Measurements from ENCODE around the gene NDUFS6.
"Not testable (repeated sequence)": the region's sequence is repeated elsewhere in the genome, so short reads cannot be mapped to it uniquely, and the experiment has no call there.

Gene NDUFS6

DNA sequence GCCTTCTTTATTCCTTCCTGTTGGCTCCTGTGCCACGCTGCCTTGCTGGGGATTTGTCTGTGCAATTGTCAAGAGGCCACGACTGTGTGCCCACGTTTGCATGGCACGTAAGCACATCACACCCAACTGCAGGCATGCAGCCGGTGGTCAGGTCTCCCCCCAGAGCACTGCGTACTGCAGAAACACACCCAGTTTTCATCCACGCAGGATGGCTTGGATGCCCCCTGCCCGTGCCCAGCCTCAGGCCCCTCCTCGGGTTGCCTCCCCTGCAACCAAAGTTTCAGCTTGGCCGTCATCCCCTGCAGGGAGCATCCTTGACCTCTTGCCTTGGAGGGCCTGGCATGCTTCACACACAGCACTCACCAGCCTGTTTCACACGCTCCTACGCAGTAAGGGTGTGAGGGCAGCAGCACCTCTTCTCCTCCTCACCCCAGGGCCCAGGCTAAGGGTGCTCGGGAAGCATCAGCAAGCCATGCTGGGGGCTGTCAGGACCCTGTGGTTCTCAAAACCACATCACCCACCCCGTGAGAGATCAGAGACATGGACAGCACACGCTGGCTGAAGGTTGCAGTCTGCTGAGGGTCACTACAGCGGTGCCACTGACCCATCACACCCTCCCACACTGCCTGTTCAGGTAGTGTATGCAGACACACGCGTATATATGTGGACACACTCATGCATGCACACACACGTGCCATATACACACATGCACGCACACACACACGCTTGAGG, 4.7 kb upstream of the NDUFS6 start:
- FAIRE-seq (no peak), DNase-seq (ENCODE audit: insufficient read length, low spot score) (no peak)

DNA sequence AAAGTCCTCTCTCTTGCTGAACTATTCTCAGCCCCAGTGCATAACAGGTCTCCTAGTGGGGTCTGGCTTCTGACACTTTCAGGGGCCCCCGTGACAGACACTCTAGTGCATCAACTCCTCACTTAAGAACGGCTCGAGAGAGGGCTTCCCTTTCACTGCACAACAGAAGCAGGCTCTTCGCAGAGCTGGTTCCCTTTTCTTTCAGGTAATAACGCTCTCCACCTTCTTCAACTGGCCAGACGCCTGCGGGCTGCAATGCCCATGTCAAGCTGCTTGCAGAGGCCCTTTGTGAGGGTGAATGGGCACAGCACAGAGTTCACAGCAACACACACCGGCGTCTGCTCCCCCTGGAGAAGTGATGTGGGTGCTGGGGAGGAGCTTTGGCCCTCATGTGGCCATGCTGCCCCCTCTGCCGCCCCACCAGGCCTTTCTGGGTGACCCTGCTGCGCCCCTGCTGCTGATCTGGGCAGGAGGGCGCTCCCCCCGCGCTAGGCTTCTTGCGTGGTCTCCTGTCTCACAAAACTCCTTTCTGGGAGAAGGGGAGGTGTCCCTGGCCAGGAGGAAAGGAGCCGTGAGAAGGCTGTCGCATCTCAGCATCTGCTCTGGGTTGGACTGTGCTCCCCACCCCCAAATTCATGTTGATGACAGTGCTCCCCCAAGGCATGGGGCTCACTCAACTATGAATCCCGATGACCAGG, 4.0 kb upstream of the NDUFS6 start:
- no peak for FAIRE-seq
- no peak for DNase-seq (ENCODE audit: insufficient read length, low spot score)

DNA sequence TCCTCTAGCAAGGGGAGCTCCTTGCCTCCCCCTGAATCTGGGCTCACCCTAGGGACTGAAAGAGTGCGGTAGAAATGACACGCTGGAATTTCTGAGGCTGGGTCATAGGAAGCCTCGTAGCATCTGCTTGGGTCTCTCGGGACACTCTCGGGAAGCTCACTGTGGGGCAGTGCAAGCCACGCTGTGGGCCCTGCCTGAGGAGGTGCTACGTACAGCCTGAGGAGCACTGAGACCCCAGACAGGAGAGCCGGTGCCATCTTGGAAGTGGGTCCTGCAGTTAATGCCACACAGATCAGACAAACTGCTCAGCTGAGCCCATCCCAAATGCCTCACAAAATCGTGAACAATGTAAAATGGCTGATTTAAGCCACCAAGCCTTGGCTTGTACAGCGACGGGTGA, 3.4 kb upstream of the NDUFS6 start:
- DNase-seq (ENCODE audit: insufficient read length, low spot score) (no peak), FAIRE-seq (no peak)

DNA sequence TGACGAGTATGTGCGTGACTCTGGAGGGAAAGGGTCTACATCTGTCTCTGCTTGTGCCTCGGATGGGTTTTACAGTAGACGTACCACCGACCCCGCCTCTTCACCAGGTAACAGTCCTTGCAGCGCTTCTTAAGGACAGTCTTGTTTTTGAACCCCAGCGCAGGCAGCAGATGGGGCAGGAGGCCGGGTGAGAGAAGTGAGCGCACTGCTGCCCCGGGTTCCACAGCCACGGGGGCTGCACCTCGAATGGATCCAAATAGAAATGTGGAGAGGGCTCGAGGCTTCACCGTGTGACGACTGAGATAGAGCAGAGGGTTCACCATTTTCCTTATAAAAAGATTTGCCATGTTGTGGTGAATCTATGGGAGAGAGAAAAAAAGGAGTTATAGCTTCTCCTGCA, 2.6 kb upstream of the NDUFS6 start:
- not testable (repeated sequence) for DNase-seq (ENCODE audit: insufficient read length, low spot score); FAIRE-seq

DNA sequence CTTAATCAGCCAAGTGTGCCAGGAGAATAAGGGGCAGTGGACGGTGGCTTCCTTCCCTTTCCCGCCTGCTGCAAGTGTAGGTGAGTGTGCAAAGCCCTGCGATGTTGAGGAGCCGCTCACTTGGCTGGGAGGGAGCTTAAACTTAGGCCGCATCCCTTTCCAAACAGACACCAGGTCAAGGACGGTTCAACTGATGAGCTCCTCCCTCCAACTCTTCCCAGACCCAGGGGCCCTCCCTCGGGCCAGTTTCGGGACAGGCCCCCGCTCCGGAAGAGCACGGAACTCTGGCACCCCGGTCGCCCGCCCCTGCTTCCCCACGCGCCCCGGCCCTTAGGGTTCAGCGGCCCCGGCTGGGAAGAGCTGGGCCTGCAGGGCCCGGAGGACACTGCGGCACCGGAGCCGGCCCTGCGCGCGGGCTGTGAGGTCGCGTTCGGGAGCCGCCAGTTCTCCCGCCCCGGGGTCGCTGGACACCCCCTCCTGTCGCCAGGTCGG, 2.1 kb upstream of the NDUFS6 start:
- DNase-seq (ENCODE audit: insufficient read length, low spot score) (peak; percentile 24), FAIRE-seq (no peak)

DNA sequence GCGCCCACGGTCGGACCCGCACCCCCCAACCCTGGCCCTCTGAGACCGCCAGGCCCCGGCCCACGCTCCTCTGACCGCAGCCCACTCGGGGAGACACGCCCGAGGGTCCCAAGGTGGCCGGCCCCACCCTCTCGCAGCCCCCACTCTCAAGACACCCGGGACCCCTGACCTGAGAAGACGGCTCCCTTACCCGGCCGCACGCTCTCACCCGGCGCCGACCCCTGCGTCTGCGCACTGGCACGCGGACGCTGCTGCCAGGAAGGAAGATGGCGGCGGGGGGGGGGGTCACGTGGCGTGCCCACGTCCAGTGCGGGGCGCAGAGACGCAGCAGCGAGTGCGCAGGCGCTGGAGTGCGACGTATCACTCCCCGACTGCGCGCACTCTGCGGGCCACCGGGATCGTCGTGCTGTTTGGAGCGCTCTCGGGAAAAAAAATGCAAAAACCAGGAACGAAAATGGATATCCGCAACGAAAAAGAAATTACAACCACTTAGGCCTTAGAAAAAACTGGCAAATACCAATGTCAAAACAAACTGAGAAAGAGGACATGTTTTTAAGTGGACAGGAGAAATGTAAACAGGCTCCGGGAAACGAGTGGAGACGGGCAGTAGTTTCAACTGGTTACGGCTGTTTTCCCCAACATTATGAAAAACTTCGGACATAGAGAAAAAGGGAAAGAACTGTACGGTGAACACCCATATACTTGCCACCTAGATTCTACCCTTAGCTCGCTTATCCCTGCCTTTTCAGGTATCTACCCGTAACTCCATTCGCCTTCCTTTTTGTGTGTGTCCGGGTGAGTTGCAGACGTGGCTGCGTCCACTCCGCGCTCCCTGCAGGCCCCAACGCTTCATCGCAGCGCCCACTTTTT, 1.4 kb upstream of the NDUFS6 start, which contains the start of gene MRPL36:
Gene MRPL36 (minus strand): TSS at position 236 of the 870 bp plus-strand sequence. CDS start 902 bp downstream, outside the sequence.
- peak; percentile 97 for DNase-seq (ENCODE audit: insufficient read length, low spot score)
- peak; percentile 92 for FAIRE-seq

DNA sequence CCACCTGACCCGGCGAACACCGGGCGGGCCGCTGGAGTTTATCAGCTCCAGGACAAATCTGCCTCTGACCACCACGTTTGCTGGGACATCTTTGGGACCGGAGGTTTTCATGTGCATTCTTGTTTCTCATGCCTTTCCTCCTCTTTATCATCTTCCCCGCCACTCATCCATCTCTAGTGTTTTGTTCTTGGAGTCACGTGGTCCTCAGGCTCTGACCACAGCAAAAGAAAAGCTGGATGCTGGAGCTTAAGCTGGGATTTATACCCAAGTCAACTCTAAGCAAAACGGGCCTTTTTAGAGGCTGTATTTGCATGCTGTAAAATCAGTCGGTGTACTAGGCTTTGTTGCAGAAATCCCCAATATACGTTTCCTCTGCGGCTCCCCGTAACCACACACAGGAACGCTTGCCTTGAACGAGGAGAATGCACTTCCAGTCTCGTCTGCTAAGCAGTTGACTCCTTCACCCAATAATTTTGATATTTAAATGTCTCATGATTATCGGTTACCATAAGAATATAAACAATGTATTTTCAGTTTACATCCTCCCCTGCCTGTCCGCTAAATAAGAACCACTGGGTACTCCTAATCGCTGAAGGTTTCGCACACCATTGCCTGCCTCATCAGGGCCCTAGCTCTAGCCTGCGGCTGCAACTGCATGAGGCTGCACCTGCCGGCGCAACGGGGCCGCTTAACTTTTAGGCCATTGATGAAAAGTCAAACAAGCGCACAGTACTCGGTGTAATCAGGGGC, 560 bp upstream of the NDUFS6 start:
- DNase-seq (ENCODE audit: insufficient read length, low spot score), result no peak
- no peak for FAIRE-seq

DNA sequence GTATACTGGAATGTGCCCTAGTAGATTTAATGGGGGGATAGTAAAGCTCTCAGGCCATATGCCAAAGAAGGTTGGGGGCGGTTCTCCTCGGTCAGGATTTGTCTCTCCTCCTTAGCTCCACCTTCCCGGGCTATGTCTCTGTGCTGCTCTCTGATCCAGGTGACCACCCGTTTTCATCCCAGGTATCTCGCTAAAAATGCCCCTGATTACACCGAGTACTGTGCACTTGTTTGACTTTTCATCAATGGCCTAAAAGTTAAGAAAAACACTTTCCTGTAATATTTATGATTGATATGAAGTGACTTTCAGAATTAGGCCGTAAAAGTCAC, 724 bp downstream of the NDUFS6 start:
- no peak for FAIRE-seq
- DNase-seq (ENCODE audit: insufficient read length, low spot score), result no peak

DNA sequence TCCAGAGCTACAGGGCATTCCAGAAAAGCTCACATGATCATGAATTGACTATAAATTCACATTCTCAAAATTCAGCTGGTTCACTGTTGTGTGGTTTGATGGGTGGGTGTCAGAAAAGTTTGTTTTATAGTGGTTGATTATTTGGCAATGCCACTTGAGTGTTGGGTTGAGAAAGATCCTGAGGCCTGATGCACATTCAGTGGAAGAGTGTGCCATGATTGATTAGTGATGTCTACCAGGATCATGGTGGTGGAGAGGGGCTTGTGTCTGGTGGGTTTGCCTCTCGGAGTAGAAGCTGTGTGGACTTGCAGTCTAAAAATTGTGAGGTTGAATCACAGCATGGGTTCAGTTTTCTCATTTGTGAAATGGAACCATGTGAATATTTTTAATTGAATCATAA, 2.0 kb downstream of the NDUFS6 start:
- FAIRE-seq, result no peak
- DNase-seq (ENCODE audit: insufficient read length, low spot score), result no peak

DNA sequence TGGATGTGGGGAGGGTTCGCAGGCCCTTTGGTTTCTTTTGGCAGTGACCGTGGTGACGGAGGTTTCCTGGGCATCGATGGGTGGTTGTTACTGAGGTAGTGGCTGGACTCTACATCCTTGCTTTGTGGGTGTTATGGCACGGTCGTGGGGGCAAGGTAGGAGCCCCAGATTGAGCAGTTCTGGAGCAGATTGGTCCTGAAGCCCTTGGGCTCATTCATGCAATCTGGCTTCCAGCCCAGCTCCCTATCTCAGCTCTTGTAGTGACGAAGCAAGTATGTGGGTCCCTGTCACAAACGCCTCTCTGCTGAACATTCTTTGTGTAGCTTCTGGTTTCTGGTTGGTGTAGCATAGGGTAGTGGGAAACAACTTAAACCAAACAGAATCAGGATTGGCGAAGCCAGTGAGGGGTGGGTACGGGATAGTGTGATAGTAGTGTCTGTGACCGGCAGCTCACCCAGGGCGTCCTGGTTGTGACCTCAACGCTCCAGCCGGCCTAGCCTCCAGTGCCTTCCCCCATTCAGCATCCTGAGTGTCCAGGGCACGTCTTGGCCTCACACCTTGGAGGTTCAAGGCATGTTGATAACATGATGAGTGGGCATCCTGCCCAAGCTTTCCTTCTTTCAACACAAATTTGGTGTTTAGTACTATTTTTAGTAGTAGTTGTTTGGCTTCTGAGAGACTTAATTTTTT, 2.9 kb downstream of the NDUFS6 start:
- DNase-seq (ENCODE audit: insufficient read length, low spot score) (no peak), FAIRE-seq (no peak)

DNA sequence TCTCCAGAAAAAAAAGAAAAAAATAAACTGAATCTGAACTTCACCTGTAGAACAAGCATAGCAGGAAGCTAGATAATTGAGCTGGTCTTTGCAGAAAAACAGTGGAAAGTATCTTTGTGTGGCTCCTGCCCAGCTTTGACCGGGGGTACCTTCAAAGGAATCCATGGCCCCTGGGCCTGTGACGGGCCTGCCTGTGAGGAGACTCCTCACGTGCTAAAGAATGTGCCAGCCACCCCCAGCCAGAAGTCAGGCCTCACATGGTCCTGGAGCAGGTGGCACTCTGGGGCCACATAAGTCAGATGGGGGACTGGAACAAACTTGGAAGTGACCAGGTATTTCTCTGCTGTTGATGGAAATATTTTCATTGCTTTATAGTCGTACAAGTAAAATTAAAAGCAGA, 4.1 kb downstream of the NDUFS6 start:
- no peak for FAIRE-seq
- DNase-seq (ENCODE audit: insufficient read length, low spot score), result no peak

DNA sequence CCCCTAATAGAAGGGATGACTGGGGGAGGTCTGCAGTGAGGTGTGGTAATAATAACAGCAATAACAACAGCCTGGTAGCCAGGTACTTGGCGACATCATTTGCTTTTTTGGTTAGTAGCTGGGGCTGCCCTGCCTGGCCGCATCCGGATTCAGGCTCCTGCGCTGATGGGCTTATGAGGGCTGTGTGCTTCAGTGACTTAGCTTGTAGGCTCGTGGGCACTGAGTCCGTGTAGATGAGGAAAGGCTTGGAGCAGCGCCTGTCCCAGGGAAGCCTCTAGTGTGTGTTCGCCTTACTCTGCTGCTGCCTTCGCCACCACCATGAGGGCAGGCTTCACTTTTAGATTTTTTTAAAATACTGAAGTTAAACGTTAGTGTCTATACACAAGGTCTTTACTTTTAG, 4.5 kb downstream of the NDUFS6 start:
- no peak for DNase-seq (ENCODE audit: insufficient read length, low spot score)
- no peak for FAIRE-seq

DNA sequence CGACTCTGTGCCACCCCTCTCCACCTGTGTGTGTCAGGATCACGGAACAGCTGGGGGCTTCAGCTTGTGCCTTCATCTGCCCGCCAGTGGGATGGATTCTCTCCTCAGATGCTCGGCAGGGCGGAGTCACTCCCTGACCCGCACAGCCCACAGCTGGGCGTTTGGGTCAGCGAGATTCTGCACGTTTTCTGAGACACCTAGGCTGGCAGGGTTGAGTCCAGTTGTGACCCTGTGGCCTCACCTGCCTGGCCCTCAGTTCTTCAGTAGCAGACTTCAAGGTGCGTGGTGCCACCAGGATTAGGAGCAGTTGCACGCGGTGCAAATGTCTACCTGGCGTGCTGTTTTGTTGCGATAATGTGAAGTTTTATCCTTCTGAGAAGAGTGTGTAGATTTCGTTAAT, 5.0 kb downstream of the NDUFS6 start:
- no peak for FAIRE-seq
- no peak for DNase-seq (ENCODE audit: insufficient read length, low spot score)

DNA sequence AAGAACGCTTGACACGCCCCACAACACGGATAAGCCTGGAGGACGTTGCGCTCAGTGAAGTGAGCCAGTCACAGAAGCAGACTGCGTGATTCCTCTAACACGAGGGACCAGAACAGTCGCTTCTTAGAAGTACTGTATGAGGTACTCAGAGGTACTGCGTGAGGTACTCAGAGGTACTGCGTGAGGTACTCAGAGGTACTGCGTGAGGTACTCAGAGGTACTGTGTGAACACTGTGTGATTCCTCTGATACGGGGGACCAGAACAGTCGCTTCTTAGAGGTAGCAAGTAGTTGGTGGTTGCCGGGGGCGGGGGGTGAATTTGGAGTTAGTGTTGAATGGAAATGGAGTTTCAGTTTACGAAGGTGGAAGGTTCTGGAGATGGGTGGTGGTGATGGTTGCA, 5.8 kb downstream of the NDUFS6 start:
- DNase-seq (ENCODE audit: insufficient read length, low spot score), result no peak
- no peak for FAIRE-seq

DNA sequence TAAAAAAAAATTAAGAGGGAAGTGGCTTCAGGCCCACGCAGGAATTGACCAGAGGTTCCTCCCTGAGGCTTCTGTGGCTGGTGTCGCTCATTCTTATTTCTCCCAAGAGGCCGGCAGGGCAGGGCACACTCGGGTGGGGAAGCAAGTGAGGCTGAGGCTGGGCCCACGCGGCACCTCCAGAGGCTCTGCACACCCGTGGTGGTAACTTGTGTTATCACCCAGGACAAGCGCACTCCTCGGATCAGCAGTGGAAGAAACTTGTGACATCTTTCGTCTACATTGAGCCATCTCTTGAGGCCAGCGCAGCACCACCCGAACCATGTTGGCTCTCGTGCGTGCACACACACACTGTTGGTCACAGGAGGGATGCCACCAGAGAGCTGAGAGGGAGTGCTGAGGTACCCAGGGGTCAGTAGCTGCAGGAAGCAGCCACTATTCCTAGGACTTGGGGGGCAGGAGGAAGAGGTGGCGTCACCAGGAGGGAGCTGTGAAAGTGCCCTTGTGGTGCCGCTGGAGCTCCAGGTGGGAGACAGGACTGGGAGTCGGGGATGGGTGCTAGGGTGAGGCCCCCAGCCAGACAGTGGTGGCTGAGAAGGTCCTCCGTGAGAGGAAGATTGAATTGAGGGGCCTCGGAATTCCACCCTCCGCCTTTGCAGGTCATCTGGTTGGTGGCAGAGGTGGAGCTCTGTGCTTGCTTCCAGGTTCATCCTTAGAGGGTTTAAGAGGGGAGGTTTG, 6.4 kb downstream of the NDUFS6 start:
- DNase-seq (ENCODE audit: insufficient read length, low spot score) (no peak), FAIRE-seq (no peak)

DNA sequence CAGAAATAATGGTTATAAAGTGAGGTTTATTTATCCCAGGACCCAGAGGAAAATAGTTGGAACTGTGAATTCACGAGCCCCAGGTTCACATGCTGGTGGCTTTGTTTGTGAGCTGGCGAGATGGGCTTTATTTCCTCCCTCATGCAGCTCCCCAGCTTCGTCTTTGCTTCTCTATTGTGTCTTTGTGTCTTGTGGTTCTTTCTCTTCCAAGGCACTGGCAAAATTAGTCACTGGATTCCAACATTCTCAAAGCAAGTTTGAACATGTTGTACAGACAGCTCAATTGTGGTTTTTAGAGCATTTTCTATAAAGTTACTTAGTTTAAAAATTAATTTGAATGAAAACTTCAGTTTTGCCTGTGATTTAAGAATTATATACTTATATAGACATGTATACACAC, 7.2 kb downstream of the NDUFS6 start:
- DNase-seq (ENCODE audit: insufficient read length, low spot score) (peak; percentile 49), FAIRE-seq (no peak)

DNA sequence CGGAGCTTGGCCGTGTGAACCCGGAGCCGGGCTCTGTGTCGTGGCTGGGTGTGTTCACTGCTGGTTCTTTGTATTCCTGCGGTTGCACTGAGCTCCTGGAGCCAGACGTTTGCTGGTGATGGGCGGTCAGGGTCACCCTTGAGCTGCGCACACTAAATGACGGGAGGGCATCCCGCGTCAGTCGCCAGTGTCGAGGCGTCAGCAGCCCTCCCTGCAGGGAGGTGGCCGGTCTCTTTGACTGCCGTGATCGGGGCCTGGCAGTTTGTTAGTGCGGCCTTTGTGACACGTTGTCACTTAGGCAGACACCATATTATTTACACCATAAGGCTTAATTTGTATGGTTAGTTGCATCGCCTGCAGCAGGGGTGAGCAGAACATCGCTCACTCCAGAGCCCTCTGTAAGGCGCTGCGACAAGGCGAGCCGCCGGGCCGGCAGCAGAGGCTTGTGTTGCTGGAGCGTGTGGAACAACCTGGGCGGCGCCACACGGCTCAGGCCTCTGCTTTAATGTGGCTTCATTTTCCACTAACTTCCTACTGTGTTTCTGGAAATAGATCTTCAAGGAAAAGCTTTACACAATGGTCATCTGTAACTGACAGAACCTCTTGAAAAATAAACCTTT, 8.3 kb downstream of the NDUFS6 start:
- FAIRE-seq (no peak), DNase-seq (ENCODE audit: insufficient read length, low spot score) (no peak)

DNA sequence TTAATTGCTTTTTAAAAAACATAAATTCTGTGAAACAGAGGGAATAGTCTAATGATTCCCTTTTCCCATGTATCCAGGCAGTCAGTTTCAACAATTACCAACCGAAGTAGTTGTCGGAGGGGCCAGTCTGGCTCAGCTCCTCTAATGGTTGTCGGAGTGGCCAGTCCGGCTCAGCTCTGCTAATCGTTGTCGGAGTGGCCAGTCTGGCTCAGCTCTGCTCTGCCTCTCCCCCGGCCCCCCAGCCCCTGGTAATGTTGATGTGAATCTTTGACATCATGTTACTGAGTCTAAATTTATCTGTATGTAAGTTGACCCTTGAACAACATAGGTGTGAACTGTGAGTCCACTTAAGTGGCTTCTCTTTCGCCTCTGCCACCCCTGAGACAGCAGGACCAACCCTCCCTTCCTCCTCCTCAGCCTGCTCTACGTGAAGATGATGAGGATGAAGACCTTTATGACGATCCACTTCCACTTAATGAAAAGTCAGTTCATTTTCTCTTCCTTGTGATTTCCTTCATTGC, 9.4 kb downstream of the NDUFS6 start:
- FAIRE-seq (no peak), DNase-seq (ENCODE audit: insufficient read length, low spot score) (no peak)
